Measurements from ENCODE around the gene TEP1. TPM values are rescaled to one million over a fixed set of nuclear protein-coding genes. Genes with fewer than 3 reads are reported as not detected.

The TEP1 gene
- total RNA-seq, 1 experiment from 2014 or later, result 20.4 TPM

- BruUV-seq (replicated peaks), result no TSS peak
- POLR2A ChIA-PET, result interaction anchor here (1.4 kb wide), 1 partner anchor 10 kb away, joined by 3 read pairs; no protein-coding TSS in a partner anchor
Measured at GRCh38 chr14:20381341-20381740, 32.0 kb downstream of the TEP1 start.

GRCh38 chr14:20380681-20381080, 32.6 kb downstream of the TEP1 start:
- BruUV-seq (replicated peaks), result no TSS peak
- Mint-ChIP-seq H3K4me3 (ENCODE audit: unreplicated experiment) (no peak overlapping the region), H3K9me3 (ENCODE audit: unreplicated experiment) (no peaks in the 10 kb centered on the region), H3K36me3 (ENCODE audit: insufficient read depth, unreplicated experiment) (peaks cover 44% of the 10 kb centered on the region), H3K4me1 (ENCODE audit: insufficient read depth, unreplicated experiment) (no peaks in the 10 kb centered on the region), H3K27ac (ENCODE audit: low read depth, unreplicated experiment) (no peak overlapping the region), H3K27me3 (ENCODE audit: insufficient read depth, unreplicated experiment) (no peaks in the 10 kb centered on the region)
- no peak for DNase-seq (ENCODE audit: unreplicated experiment)
- ChIA-PET CTCF (interaction anchor here (0.8 kb wide), 2 partner anchors 10 to 1287 kb away, joined by 3 read pairs; no protein-coding TSS in a partner anchor), POLR2A (interaction anchor here (1.4 kb wide), 1 partner anchor 11 kb away, joined by 3 read pairs; no protein-coding TSS in a partner anchor)
- intact Hi-C loops (cut with micrococcal nuclease), result no loop called here
- no peak for TF ChIP-seq CTCF (IDR thresholded peaks at IDR 0.05; ENCODE audit: unreplicated experiment)

More at GRCh38 chr14:20381341-20381740, 32.0 kb downstream of the TEP1 start:
- no peak for TF ChIP-seq CTCF (IDR thresholded peaks at IDR 0.05; ENCODE audit: unreplicated experiment)
- Mint-ChIP-seq H3K27me3 (ENCODE audit: insufficient read depth, unreplicated experiment) (no peaks in the 10 kb centered on the region), H3K27ac (ENCODE audit: low read depth, unreplicated experiment) (no peak overlapping the region), H3K36me3 (ENCODE audit: insufficient read depth, unreplicated experiment) (peaks cover 48% of the 10 kb centered on the region), H3K4me3 (ENCODE audit: unreplicated experiment) (no peak overlapping the region), H3K9me3 (ENCODE audit: unreplicated experiment) (no peaks in the 10 kb centered on the region), H3K4me1 (ENCODE audit: insufficient read depth, unreplicated experiment) (no peaks in the 10 kb centered on the region)
- intact Hi-C loops (cut with micrococcal nuclease), result no loop called here
- CTCF ChIA-PET, result interaction anchor here (0.8 to 1.1 kb wide), 3 partner anchors 9 to 226 kb away, joined by 3 to 5 read pairs (median 4); no protein-coding TSS in a partner anchor
- DNase-seq (ENCODE audit: unreplicated experiment), result no peak

GRCh38 chr14:20379743-20380142, 33.6 kb downstream of the TEP1 start:
- H3K27me3 Mint-ChIP-seq (ENCODE audit: insufficient read depth, unreplicated experiment), result no peaks in the 10 kb centered on the region
- H3K4me1 Mint-ChIP-seq (ENCODE audit: insufficient read depth, unreplicated experiment), result no peaks in the 10 kb centered on the region
- no peaks in the 10 kb centered on the region for H3K9me3 Mint-ChIP-seq (ENCODE audit: unreplicated experiment)
- H3K27ac Mint-ChIP-seq (ENCODE audit: low read depth, unreplicated experiment), result no peak overlapping the region
- DNase-seq (ENCODE audit: unreplicated experiment), result no peak
- no peak for TF ChIP-seq CTCF (IDR thresholded peaks at IDR 0.05; ENCODE audit: unreplicated experiment)
- ChIA-PET CTCF (no interaction called here), POLR2A (no interaction called here)
- BruUV-seq (replicated peaks), result no TSS peak
- intact Hi-C loops (cut with micrococcal nuclease), result no loop called here
- no peak overlapping the region for H3K4me3 Mint-ChIP-seq (ENCODE audit: unreplicated experiment)
- peaks cover 45% of the 10 kb centered on the region for H3K36me3 Mint-ChIP-seq (ENCODE audit: insufficient read depth, unreplicated experiment)

GRCh38 chr14:20377171-20377570, 36.1 kb downstream of the TEP1 start:
- Mint-ChIP-seq H3K4me1 (ENCODE audit: insufficient read depth, unreplicated experiment) (no peaks in the 10 kb centered on the region), H3K27me3 (ENCODE audit: insufficient read depth, unreplicated experiment) (no peaks in the 10 kb centered on the region), H3K4me3 (ENCODE audit: unreplicated experiment) (no peak overlapping the region), H3K9me3 (ENCODE audit: unreplicated experiment) (no peaks in the 10 kb centered on the region), H3K36me3 (ENCODE audit: insufficient read depth, unreplicated experiment) (peaks cover 53% of the 10 kb centered on the region), H3K27ac (ENCODE audit: low read depth, unreplicated experiment) (no peak overlapping the region)
- TF ChIP-seq CTCF (IDR thresholded peaks at IDR 0.05; ENCODE audit: unreplicated experiment), result no peak
- ChIA-PET POLR2A (no interaction called here), CTCF (interaction anchor here (0.7 to 1.3 kb wide), 2 partner anchors 28 to 674 kb away, joined by 4 to 7 read pairs; no protein-coding TSS in a partner anchor)
- no peak for DNase-seq (ENCODE audit: unreplicated experiment)
- intact Hi-C loops (cut with micrococcal nuclease), result no loop called here
- BruUV-seq (replicated peaks), result no TSS peak

Data from MCF 10A (cell line).